ENCODE measurements around the gene ATF7. TPM values are rescaled to one million over a fixed set of nuclear protein-coding genes. Genes with fewer than 3 reads are reported as not detected.

The ATF7 gene
- polyA plus RNA-seq, 2 of the 4 experiments (the other 2 are of a cell fraction), result 22.9 to 38.9 TPM

GRCh38 chr12:53674977-53675700 is 49.0 kb upstream of the ATF7 start:
- 0 out of 2 replicates have a peak, but pooled peaks have one; percentile 10 for TF ChIP-seq PHF8 (IDR thresholded peaks at IDR 0.05; ENCODE audit: borderline replicate concordance, low read depth)
- no peak for TF ChIP-seq NR3C1 (IDR thresholded peaks at IDR 0.05)
- TF ChIP-seq CBX2 (IDR thresholded peaks at IDR 0.05; ENCODE audit: borderline replicate concordance, low read depth), result no peak
- TF ChIP-seq HMGXB4 (CRISPR knock-in tag; IDR thresholded peaks at IDR 0.05; ENCODE audit: borderline replicate concordance), result no peak
- TF ChIP-seq CEBPB (IDR thresholded peaks at IDR 0.05), result no peak
- no peak for TF ChIP-seq RAD21 (conservative IDR thresholded peaks at IDR 0.05 in 1 of 2, IDR thresholded peaks at IDR 0.05 in 1 of 2)
- CTCF ChIA-PET, result interaction anchor here (0.5 to 11.3 kb wide), 57 partner anchors 7 to 259 kb away, joined by 3 to 148 read pairs (median 4); partner anchors contain the start of genes ATF7, CALCOCO1 and TARBP2
- no peak for DNase-seq (ENCODE audit: low read depth in 1 of 2, low spot score in 1 of 2)
- H3K4me2 ChIP-seq, result peak overlapping the region; percentile 77
- no peaks in the 10 kb centered on the region for H3K9me3 ChIP-seq
- H3K4me3 ChIP-seq, result peak overlapping the region; percentile 70
- H3K4me1 ChIP-seq, result peaks cover 19% of the 10 kb centered on the region; the same call in 2 of the 3 replicates
- no peak for FAIRE-seq
- POLR2A ChIA-PET, result interaction anchor here (0.7 to 1.9 kb wide), 16 partner anchors 11 to 174 kb away, joined by 3 to 43 read pairs (median 4); partner anchors contain the start of genes ATF7 and TARBP2
- ATAC-seq, result no peak; a peak in 1 of 6 replicates
- H3K27ac ChIP-seq, result peak overlapping the region; percentile 91 to 94
- WGBS (ENCODE audit: missing lambda C conversion rate), result 8% methylated on average over 8 of the region's 8 CpGs

GRCh38 chr12:53670971-53671370 is 44.8 kb upstream of the ATF7 start:
- POLR2A ChIA-PET, result interaction anchor here (1.8 kb wide), 1 partner anchor 13 kb away, joined by 5 read pairs; no protein-coding TSS in a partner anchor
- no peak for FAIRE-seq
- CTCF ChIA-PET, result interaction anchor here (1.1 to 11.3 kb wide), 4 partner anchors 23 to 126 kb away, joined by 3 to 148 read pairs (median 9); no protein-coding TSS in a partner anchor

GRCh38 chr12:53670308-53670707 is 44.1 kb upstream of the ATF7 start:
- DNase-seq (ENCODE audit: low read depth in 1 of 2, low spot score in 1 of 2), result no peak

More at GRCh38 chr12:53670971-53671370, 44.8 kb upstream of the ATF7 start:
- ATAC-seq (no peak), DNase-seq (ENCODE audit: low read depth in 1 of 2, low spot score in 1 of 2) (no peak)
- Histone ChIP-seq H3K4me3 (no peak overlapping the region), H3K9me3 (no peaks in the 10 kb centered on the region), H3K4me2 (no peak overlapping the region), H3K27ac (no peak overlapping the region), H3K4me1 (peaks cover 13% of the 10 kb centered on the region; the same call in 2 of the 3 replicates)
- no peak for TF ChIP-seq HOXA7 (CRISPR knock-in tag; IDR thresholded peaks at IDR 0.05)
- TF ChIP-seq HOXB5 (CRISPR knock-in tag; IDR thresholded peaks at IDR 0.05), result no peak
- no peak for TF ChIP-seq GATA3 (IDR thresholded peaks at IDR 0.05; ENCODE audit: borderline replicate concordance)
- TF ChIP-seq MYC (IDR thresholded peaks at IDR 0.05; ENCODE audit: borderline replicate concordance, low read length), result no peak
- no peak for TF ChIP-seq POLR2A (IDR thresholded peaks at IDR 0.05; ENCODE audit: low read length)
- no peak for TF ChIP-seq ZNF302 (CRISPR knock-in tag; IDR thresholded peaks at IDR 0.05)
- TF ChIP-seq EHMT2 (IDR thresholded peaks at IDR 0.05; ENCODE audit: low read depth), result no peak
- TF ChIP-seq CEBPB (IDR thresholded peaks at IDR 0.05), result no peak
- no peak for TF ChIP-seq HOXB13 (CRISPR knock-in tag; IDR thresholded peaks at IDR 0.05; ENCODE audit: low read depth)
- no peak for TF ChIP-seq TFCP2L1 (CRISPR knock-in tag; IDR thresholded peaks at IDR 0.05)
- no peak for TF ChIP-seq KDM1A (IDR thresholded peaks at IDR 0.05; ENCODE audit: low read depth)
- TF ChIP-seq ZC3H11A (IDR thresholded peaks at IDR 0.05), result no peak
- TF ChIP-seq RFX5 (IDR thresholded peaks at IDR 0.05), result no peak
- TF ChIP-seq TP53 (CRISPR knock-in tag; IDR thresholded peaks at IDR 0.05), result no peak
- TF ChIP-seq JUNB (IDR thresholded peaks at IDR 0.05), result no peak
- TF ChIP-seq EP300 (IDR thresholded peaks at IDR 0.05), result no peak
- TF ChIP-seq KDM5A (IDR thresholded peaks at IDR 0.05), result no peak
- no peak for TF ChIP-seq PBX3 (IDR thresholded peaks at IDR 0.05)

More at GRCh38 chr12:53670308-53670707, 44.1 kb upstream of the ATF7 start:
- H3K4me2 ChIP-seq, result no peak overlapping the region
- FAIRE-seq, result no peak
- H3K9me3 ChIP-seq, result no peaks in the 10 kb centered on the region
- POLR2A ChIA-PET, result interaction anchor here (0.7 to 1.8 kb wide), 3 partner anchors 12 to 127 kb away, joined by 3 to 5 read pairs (median 3); partner anchors contain the start of gene ATF7
- WGBS (ENCODE audit: missing lambda C conversion rate), result 91% methylated on average over 7 of the region's 7 CpGs
- TF ChIP-seq JUN (IDR thresholded peaks at IDR 0.05), result no peak
- no peak for TF ChIP-seq SREBF2 (IDR thresholded peaks at IDR 0.05)
- no peak for TF ChIP-seq CBX2 (IDR thresholded peaks at IDR 0.05; ENCODE audit: borderline replicate concordance, low read depth)
- no peak for TF ChIP-seq FOSB (CRISPR knock-in tag; IDR thresholded peaks at IDR 0.05)
- no peak for TF ChIP-seq FOXS1 (CRISPR knock-in tag; IDR thresholded peaks at IDR 0.05)
- TF ChIP-seq NPAS2 (CRISPR knock-in tag; IDR thresholded peaks at IDR 0.05; ENCODE audit: borderline replicate concordance), result no peak
- no peak for TF ChIP-seq MAX (IDR thresholded peaks at IDR 0.05)
- TF ChIP-seq BHLHE40 (IDR thresholded peaks at IDR 0.05; ENCODE audit: low read depth, low read length), result no peak
- TF ChIP-seq EHMT2 (IDR thresholded peaks at IDR 0.05; ENCODE audit: low read depth), result no peak
- no peak for TF ChIP-seq USF2 (IDR thresholded peaks at IDR 0.05)
- TF ChIP-seq ELK1 (IDR thresholded peaks at IDR 0.05; ENCODE audit: low read depth, low read length), result no peak
- no peak for TF ChIP-seq ESRRA (IDR thresholded peaks at IDR 0.05; ENCODE audit: borderline replicate concordance, low read length)
- CTCF ChIA-PET, result interaction anchor here (0.6 to 11.3 kb wide), 6 partner anchors 12 to 125 kb away, joined by 3 to 148 read pairs (median 8); no protein-coding TSS in a partner anchor
- no peak overlapping the region for H3K4me3 ChIP-seq
- H3K4me1 ChIP-seq, result peaks cover 13% of the 10 kb centered on the region; the same call in 2 of the 3 replicates
- ATAC-seq, result peak in 1 of 2 experiments; percentile 13; a peak in 1 of 6 replicates
- no peak overlapping the region for H3K27ac ChIP-seq
